ENCODE results near the gene FIZ1.

DNA sequence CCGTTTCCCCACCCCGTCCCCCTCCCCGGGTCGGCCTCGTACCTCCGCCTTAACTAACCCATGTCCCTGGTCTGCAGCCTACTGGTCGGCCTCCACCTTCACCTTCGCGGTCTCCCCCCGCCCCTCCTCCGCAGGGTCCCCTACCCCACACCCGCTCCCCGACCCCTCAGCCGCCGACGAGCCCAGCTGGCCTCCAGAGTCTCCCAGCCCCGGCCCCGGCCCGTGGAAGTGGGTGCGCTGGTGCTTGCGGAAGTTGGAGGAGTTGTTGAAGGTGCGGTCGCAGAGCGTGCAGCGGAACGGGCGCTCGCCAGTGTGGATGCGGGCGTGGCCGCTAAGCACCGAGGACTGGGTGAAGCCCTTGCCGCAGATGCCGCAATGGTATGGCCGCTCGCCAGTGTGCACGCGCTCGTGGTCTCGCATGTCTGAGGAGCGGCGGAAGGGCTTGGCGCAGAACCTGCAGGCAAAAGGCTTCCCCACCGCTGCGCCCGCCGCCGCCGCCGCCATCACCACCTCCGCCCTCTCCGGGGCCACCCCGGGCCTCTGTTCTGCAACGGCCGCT is 22.4 kb upstream of the FIZ1 start:
- TF ChIP-seq, protein P1, sequence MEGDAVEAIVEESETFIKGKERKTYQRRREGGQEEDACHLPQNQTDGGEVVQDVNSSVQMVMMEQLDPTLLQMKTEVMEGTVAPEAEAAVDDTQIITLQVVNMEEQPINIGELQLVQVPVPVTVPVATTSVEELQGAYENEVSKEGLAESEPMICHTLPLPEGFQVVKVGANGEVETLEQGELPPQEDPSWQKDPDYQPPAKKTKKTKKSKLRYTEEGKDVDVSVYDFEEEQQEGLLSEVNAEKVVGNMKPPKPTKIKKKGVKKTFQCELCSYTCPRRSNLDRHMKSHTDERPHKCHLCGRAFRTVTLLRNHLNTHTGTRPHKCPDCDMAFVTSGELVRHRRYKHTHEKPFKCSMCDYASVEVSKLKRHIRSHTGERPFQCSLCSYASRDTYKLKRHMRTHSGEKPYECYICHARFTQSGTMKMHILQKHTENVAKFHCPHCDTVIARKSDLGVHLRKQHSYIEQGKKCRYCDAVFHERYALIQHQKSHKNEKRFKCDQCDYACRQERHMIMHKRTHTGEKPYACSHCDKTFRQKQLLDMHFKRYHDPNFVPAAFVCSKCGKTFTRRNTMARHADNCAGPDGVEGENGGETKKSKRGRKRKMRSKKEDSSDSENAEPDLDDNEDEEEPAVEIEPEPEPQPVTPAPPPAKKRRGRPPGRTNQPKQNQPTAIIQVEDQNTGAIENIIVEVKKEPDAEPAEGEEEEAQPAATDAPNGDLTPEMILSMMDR (conservative IDR thresholded peaks at IDR 0.05; ENCODE audit: low read depth, low read length) = no peak
- no peak for TF ChIP-seq CEBPB (IDR thresholded peaks at IDR 0.05; ENCODE audit: low read depth, low read length)
- TF ChIP-seq SMC3 (IDR thresholded peaks at IDR 0.05; ENCODE audit: low read depth, low read length) = no peak
- TF ChIP-seq MAFK (IDR thresholded peaks at IDR 0.05; ENCODE audit: low read depth, low read length) = no peak
- no peak for TF ChIP-seq POLR2A (IDR thresholded peaks at IDR 0.05; ENCODE audit: low read depth, low read length)
- no peak for TF ChIP-seq RFX5 (IDR thresholded peaks at IDR 0.05; ENCODE audit: low read depth, low read length)
- TF ChIP-seq RAD21 (IDR thresholded peaks at IDR 0.05; ENCODE audit: low read length) = no peak
- no peak for TF ChIP-seq MXI1 (IDR thresholded peaks at IDR 0.05; ENCODE audit: borderline replicate concordance, low read depth, low read length)
- TF ChIP-seq, protein P2, sequence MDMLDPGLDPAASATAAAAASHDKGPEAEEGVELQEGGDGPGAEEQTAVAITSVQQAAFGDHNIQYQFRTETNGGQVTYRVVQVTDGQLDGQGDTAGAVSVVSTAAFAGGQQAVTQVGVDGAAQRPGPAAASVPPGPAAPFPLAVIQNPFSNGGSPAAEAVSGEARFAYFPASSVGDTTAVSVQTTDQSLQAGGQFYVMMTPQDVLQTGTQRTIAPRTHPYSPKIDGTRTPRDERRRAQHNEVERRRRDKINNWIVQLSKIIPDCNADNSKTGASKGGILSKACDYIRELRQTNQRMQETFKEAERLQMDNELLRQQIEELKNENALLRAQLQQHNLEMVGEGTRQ (IDR thresholded peaks at IDR 0.05; ENCODE audit: low read depth, low read length) = no peak
- no peak for TF ChIP-seq BHLHE40 (IDR thresholded peaks at IDR 0.05; ENCODE audit: low read depth, low read length)
- TF ChIP-seq MAZ (IDR thresholded peaks at IDR 0.05; ENCODE audit: borderline replicate concordance, low read depth, low read length) = no peak
- TF ChIP-seq NFE2L2 (IDR thresholded peaks at IDR 0.05; ENCODE audit: low read depth, low read length) = no peak
- TF ChIP-seq FOS (IDR thresholded peaks at IDR 0.05; ENCODE audit: low read depth, low read length) = no peak
- no peak for TF ChIP-seq CHD1 (IDR thresholded peaks at IDR 0.05; ENCODE audit: low read depth, low read length)
